ENCODE measurements around the gene ZNF454.

The ZNF454 gene

DNA sequence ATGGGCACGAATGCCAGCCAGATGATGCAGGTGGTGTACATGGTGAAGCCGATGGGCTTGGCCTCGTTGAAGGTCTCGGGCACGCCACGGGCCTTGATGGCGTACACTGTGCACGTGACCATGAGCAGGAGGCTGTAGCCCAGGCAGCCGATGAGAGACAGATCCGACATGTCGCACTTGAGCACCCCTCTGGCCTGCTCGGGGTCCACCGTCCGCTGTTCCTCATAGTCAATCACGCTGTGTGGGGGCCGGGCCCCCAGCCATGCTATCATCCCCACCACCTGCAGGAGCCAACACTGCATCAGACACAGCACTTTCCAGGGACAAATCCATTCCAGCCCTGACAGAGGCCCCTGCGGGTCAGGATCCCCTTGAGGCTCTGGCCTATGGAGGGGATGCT lies 41.9 kb downstream of the ZNF454 start:
- TF ChIP-seq REST (IDR thresholded peaks at IDR 0.05; ENCODE audit: insufficient read depth in 1 of 2, low read depth in 2 of 2, low read length in 2 of 2) (no peak), FOXP2 (optimal IDR thresholded peaks at IDR 0.05; ENCODE audit: borderline replicate concordance, extremely low read depth, extremely low read length, insufficient read depth) (no peak), TAF1 (IDR thresholded peaks at IDR 0.05; ENCODE audit: borderline replicate concordance, insufficient read depth, low read length) (no peak), SIN3A (IDR thresholded peaks at IDR 0.05; ENCODE audit: borderline replicate concordance, insufficient read depth, low read length) (no peak), POLR2AphosphoS5 (IDR thresholded peaks at IDR 0.05; ENCODE audit: low read depth, low read length) (no peak)

DNA sequence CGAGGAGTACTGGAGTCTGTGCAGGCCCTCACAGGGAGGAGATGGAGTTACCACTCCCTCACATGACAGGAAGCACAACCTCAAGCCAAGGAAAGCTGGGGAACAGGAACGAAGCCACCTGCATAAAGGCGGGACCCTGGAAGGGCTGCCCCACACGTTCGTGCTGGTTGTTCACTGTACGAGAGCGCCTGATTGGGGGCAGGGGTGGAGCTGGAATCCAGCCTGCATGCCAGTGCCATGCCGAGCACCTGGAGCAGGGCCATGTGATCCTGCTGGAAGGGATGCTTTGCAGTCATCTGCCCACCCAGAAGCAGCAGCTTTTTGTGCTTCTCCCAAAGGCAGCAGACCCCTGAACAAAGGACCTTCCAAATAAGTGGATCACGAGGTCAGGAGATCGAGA lies 42.7 kb downstream of the ZNF454 start:
- no peak for TF ChIP-seq FOXP2 (optimal IDR thresholded peaks at IDR 0.05; ENCODE audit: borderline replicate concordance, extremely low read depth, extremely low read length, insufficient read depth)
- TF ChIP-seq TAF1 (IDR thresholded peaks at IDR 0.05; ENCODE audit: borderline replicate concordance, insufficient read depth, low read length) = no peak
- TF ChIP-seq POLR2AphosphoS5 (IDR thresholded peaks at IDR 0.05; ENCODE audit: low read depth, low read length) = no peak
- no peak for TF ChIP-seq SIN3A (IDR thresholded peaks at IDR 0.05; ENCODE audit: borderline replicate concordance, insufficient read depth, low read length)
- TF ChIP-seq REST (IDR thresholded peaks at IDR 0.05; ENCODE audit: insufficient read depth in 1 of 2, low read depth in 2 of 2, low read length in 2 of 2) = no peak

- no peak for TF ChIP-seq POLR2AphosphoS5 (IDR thresholded peaks at IDR 0.05; ENCODE audit: low read depth, low read length)
- TF ChIP-seq SIN3A (IDR thresholded peaks at IDR 0.05; ENCODE audit: borderline replicate concordance, insufficient read depth, low read length) = no peak
These were observed 43.4 kb downstream of the ZNF454 start for GRCh38 chr5:178984145-178985072.

GRCh38 chr5:178986326-178986960 lies 45.4 kb downstream of the ZNF454 start:
- TF ChIP-seq FOXP2 (optimal IDR thresholded peaks at IDR 0.05; ENCODE audit: borderline replicate concordance, extremely low read depth, extremely low read length, insufficient read depth) (no peak), TAF1 (IDR thresholded peaks at IDR 0.05; ENCODE audit: borderline replicate concordance, insufficient read depth, low read length) (no peak), SIN3A (IDR thresholded peaks at IDR 0.05; ENCODE audit: borderline replicate concordance, insufficient read depth, low read length) (no peak), POLR2AphosphoS5 (IDR thresholded peaks at IDR 0.05; ENCODE audit: low read depth, low read length) (no peak), REST (IDR thresholded peaks at IDR 0.05; ENCODE audit: insufficient read depth in 1 of 2, low read depth in 2 of 2, low read length in 2 of 2) (no peak)

GRCh38 chr5:178988436-178989220 lies 47.6 kb downstream of the ZNF454 start:
- TF ChIP-seq POLR2AphosphoS5 (IDR thresholded peaks at IDR 0.05; ENCODE audit: low read depth, low read length) = no peak
- no peak for TF ChIP-seq SIN3A (IDR thresholded peaks at IDR 0.05; ENCODE audit: borderline replicate concordance, insufficient read depth, low read length)
- no peak for TF ChIP-seq TAF1 (IDR thresholded peaks at IDR 0.05; ENCODE audit: borderline replicate concordance, insufficient read depth, low read length)
- TF ChIP-seq FOXP2 (optimal IDR thresholded peaks at IDR 0.05; ENCODE audit: borderline replicate concordance, extremely low read depth, extremely low read length, insufficient read depth) = no peak
- no peak for TF ChIP-seq REST (IDR thresholded peaks at IDR 0.05; ENCODE audit: insufficient read depth in 1 of 2, low read depth in 2 of 2, low read length in 2 of 2)

Data from PFSK-1 (cell line).